Measurements from ENCODE around the gene SMARCA1. TPM values are rescaled to one million over a fixed set of nuclear protein-coding genes. Genes with fewer than 3 reads are reported as not detected.

SMARCA1 gene
- total RNA-seq, 1 donor from 2014 or later: not detected

DNA sequence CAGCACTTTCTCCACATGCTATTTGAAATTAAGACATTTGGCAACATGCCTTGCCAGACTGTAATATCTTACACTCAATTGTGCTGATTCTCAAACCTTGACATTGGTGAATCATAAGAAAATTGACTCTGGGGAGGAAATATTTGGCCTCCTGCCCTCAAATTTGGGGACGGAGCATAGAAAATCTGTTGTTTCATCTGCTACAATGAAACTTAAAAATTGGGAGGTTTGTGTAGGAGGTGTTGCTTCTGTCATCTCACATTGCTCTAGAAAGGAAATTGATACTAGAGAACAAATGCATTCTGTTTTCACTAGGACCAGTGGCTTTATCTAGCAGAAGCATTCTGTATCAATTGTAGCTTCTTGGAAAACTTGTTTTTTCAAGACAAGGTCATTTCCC, 22.1 kb upstream of the SMARCA1 start:
- Mint-ChIP-seq H3K4me1 (peaks cover 6% of the 10 kb centered on the region), H3K4me3 (no peak overlapping the region), H3K27me3 (no peaks in the 10 kb centered on the region), H3K36me3 (ENCODE audit: low read depth) (no peaks in the 10 kb centered on the region), H3K9me3 (no peaks in the 10 kb centered on the region), H3K27ac (no peak overlapping the region)
- intact Hi-C loops (cut with micrococcal nuclease): no loop called here
- DNase-seq: no peak

DNA sequence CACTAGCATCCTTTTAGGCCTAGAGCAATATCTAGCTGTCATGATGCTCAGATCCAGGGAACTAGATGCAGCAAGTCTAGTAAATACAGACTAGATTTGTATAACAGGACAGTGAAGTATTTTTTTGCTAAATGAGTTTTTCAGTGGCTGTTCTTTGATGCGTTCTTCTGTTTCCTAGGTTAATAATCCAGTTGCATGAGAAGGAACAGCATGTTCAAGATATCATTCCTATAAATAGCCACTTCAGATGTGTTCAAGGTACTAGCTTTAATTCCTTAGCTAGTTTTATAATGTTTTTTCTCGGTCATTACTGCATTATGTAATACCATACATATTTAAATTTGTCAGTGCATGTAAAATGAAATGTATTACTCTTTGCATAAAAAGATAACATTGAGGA, 21.5 kb upstream of the SMARCA1 start:
- no peak overlapping the region for H3K4me3 Mint-ChIP-seq
- H3K27me3 Mint-ChIP-seq: no peaks in the 10 kb centered on the region
- no peak overlapping the region for H3K27ac Mint-ChIP-seq
- no peaks in the 10 kb centered on the region for H3K9me3 Mint-ChIP-seq
- no peaks in the 10 kb centered on the region for H3K36me3 Mint-ChIP-seq (ENCODE audit: low read depth)
- no peak for DNase-seq
- peaks cover 6% of the 10 kb centered on the region for H3K4me1 Mint-ChIP-seq
- intact Hi-C loops (cut with micrococcal nuclease): no loop called here

DNA sequence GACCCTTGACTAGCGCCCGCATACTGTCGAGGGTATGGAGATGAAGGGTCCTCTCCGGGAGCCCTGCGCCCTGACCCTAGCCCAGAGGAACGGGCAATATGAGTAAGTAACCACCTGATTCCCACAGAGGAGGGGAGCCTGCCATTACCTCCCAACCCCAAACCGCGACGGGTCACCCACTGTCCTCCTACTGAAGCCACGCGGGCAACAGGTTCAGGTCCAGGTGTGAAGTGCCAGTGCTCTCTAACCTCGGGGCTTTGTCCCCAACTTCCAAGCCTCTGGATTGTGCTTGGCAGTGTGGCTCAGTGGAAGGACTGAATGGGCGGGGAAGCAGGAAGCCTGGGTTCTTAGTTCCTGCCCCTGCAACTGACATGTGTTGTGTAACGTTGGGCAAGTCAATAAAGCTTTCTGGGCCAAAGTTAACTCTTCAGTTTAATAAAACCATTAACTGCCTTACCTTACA, 17.5 kb upstream of the SMARCA1 start:
- H3K27ac Mint-ChIP-seq: no peak overlapping the region
- H3K36me3 Mint-ChIP-seq (ENCODE audit: low read depth): no peaks in the 10 kb centered on the region
- intact Hi-C loops (cut with micrococcal nuclease): no loop called here
- H3K4me3 Mint-ChIP-seq: peak overlapping the region; percentile 55
- peaks cover 6% of the 10 kb centered on the region for H3K4me1 Mint-ChIP-seq
- DNase-seq: peak; percentile 53
- peaks cover 11% of the 10 kb centered on the region for H3K27me3 Mint-ChIP-seq
- H3K9me3 Mint-ChIP-seq: no peaks in the 10 kb centered on the region

DNA sequence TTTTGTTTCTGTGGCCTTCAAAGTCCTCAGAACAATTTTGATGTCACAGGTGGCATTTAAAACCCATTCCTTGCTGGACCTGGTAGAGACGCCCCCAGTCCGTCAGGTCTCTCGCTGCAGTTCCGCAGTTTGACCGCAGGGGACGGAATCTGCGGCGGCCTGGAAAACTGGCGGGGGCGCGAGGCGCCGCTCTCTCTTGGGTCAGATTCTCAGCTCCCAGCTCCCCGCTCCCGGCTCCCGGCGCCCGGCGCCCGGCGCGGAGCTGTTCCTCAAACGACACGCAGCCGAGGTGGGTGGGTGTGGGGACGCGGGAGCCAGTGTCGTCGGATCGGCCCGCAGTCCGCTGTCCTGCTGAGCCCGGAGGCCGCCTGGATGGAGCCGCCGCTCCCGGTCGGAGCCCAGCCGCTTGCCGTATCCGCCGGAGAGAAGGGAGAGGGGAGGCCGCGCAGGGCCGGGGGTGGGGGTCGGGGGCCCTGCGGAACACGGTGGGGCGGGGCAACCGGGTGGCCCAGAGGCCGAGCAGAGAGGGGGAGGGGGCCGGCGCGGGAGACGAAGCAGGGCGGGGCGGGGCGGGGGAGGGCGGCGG, 16.9 kb upstream of the SMARCA1 start, which contains the start of gene OCRL:
OCRL (plus strand) TSS at position 192 of the 586 bp plus-strand sequence; CDS start at position 373, 181 bp downstream.
- Mint-ChIP-seq H3K27ac (peak within 1 kb of the TSS; percentile 15), H3K4me3 (peak within 1 kb of the TSS; percentile 78), H3K9me3 (no peaks in the 10 kb centered on the region), H3K27me3 (peaks cover 11% of the 10 kb centered on the region), H3K4me1 (peaks cover 3% of the 10 kb centered on the region), H3K36me3 (ENCODE audit: low read depth) (no peaks in the 10 kb centered on the region)
- DNase-seq: peak; percentile 83
- intact Hi-C loops (cut with micrococcal nuclease): no loop called here

DNA sequence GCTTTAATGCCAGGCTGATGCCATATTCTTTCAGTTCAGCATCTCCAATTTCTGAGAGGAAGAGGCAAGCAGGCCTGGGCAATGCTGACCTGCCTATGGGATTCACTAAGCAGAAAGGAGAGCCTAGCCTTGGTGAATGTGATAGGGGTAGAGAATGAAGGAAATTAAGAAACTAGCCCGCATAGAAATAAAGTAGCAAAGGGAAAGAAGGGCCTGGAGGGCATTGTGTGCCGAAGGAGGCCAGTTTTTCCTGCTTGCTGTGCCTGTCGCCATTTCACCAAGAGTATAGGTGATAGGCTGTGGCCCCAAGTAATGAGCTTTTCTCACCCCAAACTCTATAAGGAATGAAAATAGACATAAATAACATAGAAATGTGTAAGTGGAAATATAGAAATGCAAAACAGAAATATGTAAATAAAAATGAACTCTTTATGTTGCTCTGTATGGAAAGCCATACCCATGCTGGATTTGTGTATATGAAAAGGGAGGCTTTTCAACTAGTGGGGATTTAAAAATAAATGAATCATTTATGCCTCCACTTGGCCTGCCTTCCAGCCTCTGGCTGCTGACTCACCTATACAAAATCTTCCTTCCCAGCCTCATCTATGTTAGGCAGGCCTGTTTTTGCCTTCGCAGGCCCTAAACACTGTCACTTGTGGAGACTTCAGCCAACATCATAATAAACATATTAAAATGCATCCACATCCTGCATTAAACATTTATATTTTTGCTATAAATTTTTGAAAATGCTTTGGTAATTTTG, 11.7 kb upstream of the SMARCA1 start:
- no peaks in the 10 kb centered on the region for H3K36me3 Mint-ChIP-seq (ENCODE audit: low read depth)
- H3K4me1 Mint-ChIP-seq: no peaks in the 10 kb centered on the region
- intact Hi-C loops (cut with micrococcal nuclease): no loop called here
- peaks cover 15% of the 10 kb centered on the region for H3K27me3 Mint-ChIP-seq
- no peak overlapping the region for H3K27ac Mint-ChIP-seq
- no peak overlapping the region for H3K4me3 Mint-ChIP-seq
- no peak for DNase-seq
- no peaks in the 10 kb centered on the region for H3K9me3 Mint-ChIP-seq

DNA sequence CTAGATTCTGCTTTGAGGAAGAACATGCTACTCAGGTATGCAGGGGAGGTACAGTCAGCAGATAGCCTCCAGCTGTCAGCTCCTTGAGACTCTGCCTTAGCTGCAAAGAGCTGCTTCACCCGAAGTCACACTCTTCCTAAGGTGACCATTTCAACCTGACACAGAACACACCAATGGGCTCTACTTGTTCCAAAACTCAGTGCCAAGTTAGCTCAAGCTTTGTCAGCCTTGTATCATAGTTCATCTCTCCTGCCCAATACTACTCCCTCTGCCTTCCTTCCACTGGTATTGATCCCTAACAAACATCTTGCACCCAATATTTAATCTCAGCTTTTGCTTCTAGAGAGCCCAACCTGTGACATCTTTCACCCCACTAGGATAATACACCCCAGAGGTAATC, 7.8 kb upstream of the SMARCA1 start:
- Mint-ChIP-seq H3K27ac (no peak overlapping the region), H3K36me3 (ENCODE audit: low read depth) (no peaks in the 10 kb centered on the region), H3K4me1 (no peaks in the 10 kb centered on the region), H3K4me3 (no peak overlapping the region), H3K9me3 (no peaks in the 10 kb centered on the region), H3K27me3 (peaks cover 10% of the 10 kb centered on the region)
- intact Hi-C loops (cut with micrococcal nuclease): no loop called here
- no peak for DNase-seq

DNA sequence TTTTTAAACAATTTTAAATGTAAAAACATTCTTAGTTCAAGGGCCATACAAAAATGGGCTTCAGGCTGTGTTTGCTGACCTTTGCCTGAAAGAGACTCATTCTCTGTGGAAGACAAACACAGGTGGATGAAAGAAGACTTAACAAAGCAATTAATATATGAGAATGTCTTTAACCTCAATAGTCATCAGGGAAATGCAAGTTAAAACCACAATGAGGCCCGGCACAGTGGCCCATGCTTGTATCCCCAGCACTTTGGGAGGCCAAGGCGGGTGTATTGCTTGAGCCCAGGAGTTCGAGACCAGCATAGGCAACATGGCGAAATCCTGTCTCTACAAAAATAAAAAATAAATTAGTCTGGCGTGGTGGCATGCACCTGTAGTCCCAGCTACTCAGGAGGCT, 7.1 kb upstream of the SMARCA1 start:
- H3K36me3 Mint-ChIP-seq (ENCODE audit: low read depth): no peaks in the 10 kb centered on the region
- no peaks in the 10 kb centered on the region for H3K4me1 Mint-ChIP-seq
- no peak overlapping the region for H3K4me3 Mint-ChIP-seq
- intact Hi-C loops (cut with micrococcal nuclease): no loop called here
- H3K27me3 Mint-ChIP-seq: peaks cover 10% of the 10 kb centered on the region
- no peak overlapping the region for H3K27ac Mint-ChIP-seq
- no peaks in the 10 kb centered on the region for H3K9me3 Mint-ChIP-seq
- DNase-seq: no peak

DNA sequence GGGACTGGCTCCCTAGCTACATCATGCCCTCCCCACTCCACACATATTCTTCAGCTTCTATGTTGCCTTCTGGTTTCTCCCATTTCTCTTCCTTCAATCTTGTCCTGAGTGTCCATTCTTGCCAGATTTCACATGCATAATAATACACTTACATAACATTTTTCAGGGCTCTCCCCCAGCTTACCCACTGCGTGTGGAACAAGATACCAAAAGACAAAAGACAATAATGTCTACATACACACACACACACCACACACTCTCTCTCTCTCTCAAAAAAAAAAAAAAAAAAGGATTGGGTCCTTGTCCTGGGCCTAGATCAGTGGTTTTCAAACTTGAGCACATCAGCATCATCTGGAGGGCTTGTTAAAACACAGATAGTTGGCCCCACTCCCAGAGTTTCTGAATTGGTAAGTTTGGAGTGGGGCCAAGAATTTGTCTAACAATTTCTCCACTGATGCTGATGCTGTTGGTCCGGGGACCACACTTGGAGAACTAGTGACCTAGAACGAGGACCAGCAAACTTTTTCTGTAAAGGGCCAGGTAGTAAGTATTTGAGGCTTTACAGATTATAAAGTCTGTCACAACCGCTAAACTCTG, 6.5 kb upstream of the SMARCA1 start:
- Mint-ChIP-seq H3K36me3 (ENCODE audit: low read depth) (no peaks in the 10 kb centered on the region), H3K4me3 (no peak overlapping the region), H3K27ac (no peak overlapping the region), H3K9me3 (no peaks in the 10 kb centered on the region), H3K4me1 (no peaks in the 10 kb centered on the region), H3K27me3 (peaks cover 13% of the 10 kb centered on the region)
- DNase-seq: no peak
- intact Hi-C loops (cut with micrococcal nuclease): no loop called here

DNA sequence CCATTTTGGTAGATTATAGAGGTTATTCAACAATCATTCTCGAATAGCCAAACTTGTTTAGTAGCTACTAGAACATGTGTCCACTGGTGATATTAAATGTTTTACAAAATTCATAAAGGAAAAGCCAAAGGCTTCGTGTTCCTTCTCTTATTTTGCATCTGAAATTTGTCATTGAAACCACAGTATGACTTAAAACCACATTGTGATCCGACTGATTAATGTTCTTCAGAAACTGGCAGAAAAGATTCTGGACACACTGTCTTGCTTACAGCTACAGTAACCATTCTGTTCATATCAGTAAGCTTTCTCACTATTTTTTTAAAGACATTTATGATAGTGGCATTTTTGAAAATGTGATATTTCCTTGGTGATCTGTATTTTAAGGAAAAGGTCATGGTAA, 2.6 kb upstream of the SMARCA1 start:
- H3K27me3 Mint-ChIP-seq: peaks cover 32% of the 10 kb centered on the region
- no peak overlapping the region for H3K4me3 Mint-ChIP-seq
- no peaks in the 10 kb centered on the region for H3K36me3 Mint-ChIP-seq (ENCODE audit: low read depth)
- DNase-seq: no peak
- no peak overlapping the region for H3K27ac Mint-ChIP-seq
- intact Hi-C loops (cut with micrococcal nuclease): no loop called here
- peaks cover 4% of the 10 kb centered on the region for H3K4me1 Mint-ChIP-seq
- peaks cover 5% of the 10 kb centered on the region for H3K9me3 Mint-ChIP-seq

DNA sequence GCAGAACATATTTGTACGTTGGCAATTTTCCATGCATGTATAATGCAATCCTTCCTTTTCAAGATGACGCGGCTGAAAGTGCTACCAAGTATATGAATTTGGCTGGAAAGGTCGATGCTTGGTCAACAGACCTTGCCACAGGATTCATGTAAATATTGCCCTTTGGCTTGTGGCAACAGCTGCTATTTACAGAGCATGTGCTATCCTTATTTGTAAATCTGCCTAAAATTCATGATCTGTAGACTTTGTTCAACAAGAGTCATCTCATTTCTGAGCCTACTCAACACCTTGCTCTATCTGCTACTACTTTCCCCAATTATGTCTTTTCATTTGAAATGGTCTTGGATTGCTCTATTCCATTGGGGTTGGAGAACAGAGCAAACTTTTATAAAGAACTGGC, 1.9 kb upstream of the SMARCA1 start:
- peaks cover 4% of the 10 kb centered on the region for H3K4me1 Mint-ChIP-seq
- peaks cover 5% of the 10 kb centered on the region for H3K9me3 Mint-ChIP-seq
- no peak for DNase-seq
- H3K27ac Mint-ChIP-seq: no peak overlapping the region
- H3K36me3 Mint-ChIP-seq (ENCODE audit: low read depth): no peaks in the 10 kb centered on the region
- intact Hi-C loops (cut with micrococcal nuclease): no loop called here
- H3K27me3 Mint-ChIP-seq: peaks cover 33% of the 10 kb centered on the region
- no peak overlapping the region for H3K4me3 Mint-ChIP-seq

DNA sequence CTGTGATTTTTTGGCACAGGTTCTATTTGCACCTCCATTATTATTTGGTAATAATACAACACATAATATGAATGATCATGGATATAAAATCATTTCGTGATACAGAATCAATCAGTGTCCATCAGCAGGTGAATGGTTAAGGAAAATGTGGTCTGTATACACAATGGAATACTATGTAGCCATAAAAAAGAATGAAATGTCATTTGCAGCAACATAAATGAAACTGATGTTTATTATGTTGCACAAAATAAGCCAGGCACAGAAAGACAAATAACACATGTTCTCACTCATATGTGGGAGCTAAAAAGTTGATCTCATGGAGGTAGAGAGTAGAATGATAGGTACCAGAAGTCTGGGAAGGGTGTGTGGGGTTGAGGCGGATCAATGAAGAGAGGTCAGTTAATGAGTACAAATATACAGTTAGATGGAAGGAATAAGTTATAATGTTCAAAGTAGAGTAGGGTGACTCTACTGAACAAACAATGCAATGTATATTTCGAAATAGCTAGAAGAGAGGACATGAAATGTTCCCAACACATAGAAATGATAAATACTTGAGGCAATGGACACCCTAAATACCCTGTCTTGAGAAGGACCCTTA, 1.1 kb upstream of the SMARCA1 start:
- Mint-ChIP-seq H3K9me3 (peaks cover 5% of the 10 kb centered on the region), H3K27ac (no peak overlapping the region), H3K4me3 (peak overlapping the region; percentile 75), H3K4me1 (peaks cover 4% of the 10 kb centered on the region), H3K27me3 (peaks cover 33% of the 10 kb centered on the region), H3K36me3 (ENCODE audit: low read depth) (no peaks in the 10 kb centered on the region)
- DNase-seq: no peak
- intact Hi-C loops (cut with micrococcal nuclease): no loop called here

DNA sequence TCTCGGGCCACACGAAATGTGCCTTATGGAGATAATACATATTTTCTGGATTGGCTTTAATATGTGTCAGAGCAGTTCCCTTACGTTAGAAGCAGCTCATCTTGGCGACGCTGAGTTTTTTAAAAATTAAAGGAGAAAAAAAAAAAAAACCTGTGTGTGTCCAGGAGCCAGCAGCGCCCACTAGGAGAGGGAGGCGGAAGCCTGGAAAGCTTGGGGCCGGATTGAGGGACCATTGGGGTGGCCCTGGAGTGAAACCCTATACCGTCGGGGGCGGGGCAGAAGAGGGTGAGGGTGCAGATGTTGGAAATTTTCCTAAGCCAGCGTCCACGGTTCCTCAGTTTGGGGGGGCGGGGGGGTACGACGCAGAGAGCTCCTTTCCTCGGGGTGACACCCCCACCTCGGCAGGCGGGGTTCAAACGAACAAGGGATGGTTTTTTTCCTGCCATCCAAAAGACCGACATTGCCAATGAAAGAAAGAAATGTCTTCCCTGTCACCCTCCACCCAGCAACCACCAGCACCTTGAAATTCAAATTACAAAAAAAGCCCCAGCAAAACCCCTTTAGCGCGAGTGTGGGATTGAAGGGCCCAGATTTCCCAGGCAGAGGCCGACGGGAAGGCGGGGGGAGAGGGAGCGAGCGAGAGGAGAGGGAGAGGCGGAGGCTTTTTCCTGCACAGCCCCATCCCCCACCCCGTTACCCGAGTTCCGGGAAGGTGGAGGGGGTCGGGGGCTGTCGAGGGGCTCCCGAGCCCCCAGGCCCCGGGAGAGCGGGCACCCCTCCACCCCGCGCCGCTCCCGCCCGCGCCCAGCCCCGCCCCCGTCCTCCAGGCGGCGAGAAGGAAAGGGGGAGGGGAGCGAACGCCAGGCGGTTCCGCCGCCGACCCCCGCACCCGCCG, 859 bp downstream of the SMARCA1 start:
- H3K4me3 Mint-ChIP-seq: peak overlapping the region; percentile 81
- intact Hi-C loops (cut with micrococcal nuclease): no loop called here
- H3K9me3 Mint-ChIP-seq: peaks cover 5% of the 10 kb centered on the region
- H3K4me1 Mint-ChIP-seq: peaks cover 4% of the 10 kb centered on the region
- no peak for DNase-seq
- H3K27me3 Mint-ChIP-seq: peaks cover 36% of the 10 kb centered on the region
- no peaks in the 10 kb centered on the region for H3K36me3 Mint-ChIP-seq (ENCODE audit: low read depth)
- H3K27ac Mint-ChIP-seq: no peak overlapping the region

DNA sequence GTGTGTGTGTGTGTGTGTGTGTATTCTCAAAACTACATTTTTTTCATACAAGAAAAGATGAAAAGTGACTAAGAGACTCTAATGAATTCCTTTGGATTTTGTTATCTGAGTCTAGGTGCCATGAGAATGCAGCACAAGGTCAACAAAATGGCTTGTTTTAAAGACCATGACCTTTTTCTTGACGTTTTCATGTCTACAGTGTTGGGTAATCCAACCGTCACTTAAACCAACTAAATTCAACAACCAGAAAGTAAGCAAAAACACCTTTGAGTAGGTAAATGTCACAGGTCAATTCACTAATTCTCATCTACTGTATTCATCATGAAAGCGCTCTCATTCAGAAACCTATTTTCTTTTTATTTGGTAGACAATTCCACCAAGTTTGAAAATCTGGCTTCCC, 3.1 kb downstream of the SMARCA1 start:
- no peak overlapping the region for H3K27ac Mint-ChIP-seq
- H3K27me3 Mint-ChIP-seq: peaks cover 32% of the 10 kb centered on the region
- peaks cover 4% of the 10 kb centered on the region for H3K4me1 Mint-ChIP-seq
- no peak for DNase-seq
- no peak overlapping the region for H3K4me3 Mint-ChIP-seq
- H3K9me3 Mint-ChIP-seq: peaks cover 5% of the 10 kb centered on the region
- H3K36me3 Mint-ChIP-seq (ENCODE audit: low read depth): no peaks in the 10 kb centered on the region
- intact Hi-C loops (cut with micrococcal nuclease): no loop called here

Measured in activated CD4-positive, alpha-beta T cell treated with anti-CD3 and anti-CD28 coated beads, Interleukin-2, amount 10 ng/mL, durations not matched to agents 24 days and 14 days (primary cell).